ENCODE results near the gene LSM11.

LSM11 gene

DNA sequence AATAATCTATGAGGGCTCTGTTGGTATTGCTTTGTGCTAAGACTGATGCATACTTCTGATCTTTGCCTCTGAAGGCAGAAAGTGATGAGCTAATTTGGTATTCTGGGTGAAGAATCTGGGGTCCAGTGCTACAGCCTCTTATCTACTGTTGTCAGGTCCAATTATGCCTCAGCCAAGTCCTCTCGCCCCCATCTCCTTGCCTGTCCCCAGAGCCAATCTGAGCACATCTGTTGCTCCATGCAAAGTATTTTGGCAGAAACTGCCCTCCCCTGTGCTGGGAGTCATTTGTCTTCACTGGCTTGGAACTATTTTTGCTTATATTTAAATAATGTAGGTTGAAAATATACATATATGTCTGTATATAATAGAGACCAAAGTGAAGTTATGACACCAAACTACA is 23.4 kb downstream of the LSM11 start:
- TF ChIP-seq, protein P1, sequence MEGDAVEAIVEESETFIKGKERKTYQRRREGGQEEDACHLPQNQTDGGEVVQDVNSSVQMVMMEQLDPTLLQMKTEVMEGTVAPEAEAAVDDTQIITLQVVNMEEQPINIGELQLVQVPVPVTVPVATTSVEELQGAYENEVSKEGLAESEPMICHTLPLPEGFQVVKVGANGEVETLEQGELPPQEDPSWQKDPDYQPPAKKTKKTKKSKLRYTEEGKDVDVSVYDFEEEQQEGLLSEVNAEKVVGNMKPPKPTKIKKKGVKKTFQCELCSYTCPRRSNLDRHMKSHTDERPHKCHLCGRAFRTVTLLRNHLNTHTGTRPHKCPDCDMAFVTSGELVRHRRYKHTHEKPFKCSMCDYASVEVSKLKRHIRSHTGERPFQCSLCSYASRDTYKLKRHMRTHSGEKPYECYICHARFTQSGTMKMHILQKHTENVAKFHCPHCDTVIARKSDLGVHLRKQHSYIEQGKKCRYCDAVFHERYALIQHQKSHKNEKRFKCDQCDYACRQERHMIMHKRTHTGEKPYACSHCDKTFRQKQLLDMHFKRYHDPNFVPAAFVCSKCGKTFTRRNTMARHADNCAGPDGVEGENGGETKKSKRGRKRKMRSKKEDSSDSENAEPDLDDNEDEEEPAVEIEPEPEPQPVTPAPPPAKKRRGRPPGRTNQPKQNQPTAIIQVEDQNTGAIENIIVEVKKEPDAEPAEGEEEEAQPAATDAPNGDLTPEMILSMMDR (IDR thresholded peaks at IDR 0.05; ENCODE audit: insufficient read depth, low read length, poor library complexity, severe bottlenecking) = no peak
- DNase-seq (ENCODE audit: extremely low read depth, insufficient read length) = no peak

DNA sequence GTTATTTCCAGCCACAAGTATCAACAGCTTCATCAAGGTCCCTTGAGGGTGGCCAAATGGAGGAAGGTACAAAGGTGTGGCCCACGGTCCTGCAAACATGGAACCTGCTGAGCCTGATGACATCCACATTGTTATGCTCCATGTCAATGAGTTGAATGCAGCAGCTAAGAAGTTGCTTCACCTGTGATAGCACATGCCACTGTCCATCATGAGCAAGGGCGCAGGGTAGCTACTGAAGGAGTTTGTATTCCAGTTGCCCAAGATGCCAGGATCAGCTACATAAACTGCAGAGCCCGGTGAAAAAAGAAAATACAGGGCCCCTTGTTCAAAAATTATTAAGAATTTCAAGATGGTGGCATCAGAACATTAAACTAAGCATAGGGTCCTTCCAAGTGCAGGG is 24.2 kb downstream of the LSM11 start:
- H3K27me3 ChIP-seq (replicated peaks; ENCODE audit: control insufficient read depth, insufficient read depth, low read length) = no peaks in the 10 kb centered on the region

More for the DNA sequence above, 23.4 kb downstream of the LSM11 start:
- Histone ChIP-seq H3K4me3 (replicated peaks; ENCODE audit: low read depth, low read length) (no peak overlapping the region), H3K36me3 (ENCODE audit: control insufficient read depth, insufficient read depth, low read length) (no peaks in the 10 kb centered on the region), H3K27me3 (replicated peaks; ENCODE audit: control insufficient read depth, insufficient read depth, low read length) (no peaks in the 10 kb centered on the region)

DNA sequence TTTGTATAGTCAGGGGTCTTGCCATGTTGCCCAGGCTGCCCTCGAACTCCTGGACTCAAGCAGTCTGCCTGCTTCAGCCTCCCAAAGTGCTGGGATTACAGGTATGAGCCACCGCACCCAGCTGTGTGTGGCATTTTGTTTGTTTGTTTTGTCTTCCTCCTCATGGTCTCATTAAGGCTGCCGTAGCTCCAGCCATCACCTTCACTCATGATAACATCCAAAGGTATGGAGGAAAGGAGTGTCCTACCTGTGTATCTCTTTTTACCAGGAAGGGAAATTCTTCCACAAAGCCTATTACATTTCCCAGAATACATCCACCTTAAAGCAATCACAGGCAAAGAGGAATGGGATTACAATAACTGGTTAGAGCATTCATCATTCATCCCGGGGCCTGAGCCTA is 27.2 kb downstream of the LSM11 start:
- Histone ChIP-seq H3K27me3 (replicated peaks; ENCODE audit: control insufficient read depth, insufficient read depth, low read length) (no peaks in the 10 kb centered on the region), H3K36me3 (ENCODE audit: control insufficient read depth, insufficient read depth, low read length) (no peaks in the 10 kb centered on the region), H3K4me3 (replicated peaks; ENCODE audit: low read depth, low read length) (no peak overlapping the region)
- TF ChIP-seq, protein P1 (IDR thresholded peaks at IDR 0.05; ENCODE audit: insufficient read depth, low read length, poor library complexity, severe bottlenecking) = no peak
- DNase-seq (ENCODE audit: extremely low read depth, insufficient read length) = no peak

More for the DNA sequence above, 24.2 kb downstream of the LSM11 start:
- no peak overlapping the region for H3K4me3 ChIP-seq (replicated peaks; ENCODE audit: low read depth, low read length)
- no peak for DNase-seq (ENCODE audit: extremely low read depth, insufficient read length)
- TF ChIP-seq, protein P1 (IDR thresholded peaks at IDR 0.05; ENCODE audit: insufficient read depth, low read length, poor library complexity, severe bottlenecking) = no peak
- H3K36me3 ChIP-seq (ENCODE audit: control insufficient read depth, insufficient read depth, low read length) = no peaks in the 10 kb centered on the region

DNA sequence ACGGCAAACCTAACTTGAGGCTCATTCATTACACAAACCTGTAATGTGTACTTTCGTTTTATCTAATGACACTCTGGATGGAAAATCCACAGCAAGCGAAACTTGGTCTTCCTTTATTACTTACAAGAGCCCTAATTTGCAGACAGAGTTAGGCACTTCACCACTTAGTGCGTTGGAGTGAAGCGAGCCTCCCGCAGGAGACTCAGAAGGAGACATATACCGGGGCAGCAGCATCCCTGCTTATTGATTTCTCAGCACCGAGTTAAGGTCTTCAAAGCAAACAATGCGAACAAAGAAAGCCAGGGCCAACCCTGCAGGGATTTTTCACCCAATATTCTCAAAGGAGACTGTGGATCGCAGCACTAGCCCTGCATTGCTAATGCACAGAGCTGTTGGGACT is 28.6 kb downstream of the LSM11 start:
- H3K36me3 ChIP-seq (ENCODE audit: control insufficient read depth, insufficient read depth, low read length) = no peaks in the 10 kb centered on the region
- H3K27me3 ChIP-seq (replicated peaks; ENCODE audit: control insufficient read depth, insufficient read depth, low read length) = no peaks in the 10 kb centered on the region
- no peak for DNase-seq (ENCODE audit: extremely low read depth, insufficient read length)
- TF ChIP-seq, protein P1 (IDR thresholded peaks at IDR 0.05; ENCODE audit: insufficient read depth, low read length, poor library complexity, severe bottlenecking) = no peak
- H3K4me3 ChIP-seq (replicated peaks; ENCODE audit: low read depth, low read length) = no peak overlapping the region

DNA sequence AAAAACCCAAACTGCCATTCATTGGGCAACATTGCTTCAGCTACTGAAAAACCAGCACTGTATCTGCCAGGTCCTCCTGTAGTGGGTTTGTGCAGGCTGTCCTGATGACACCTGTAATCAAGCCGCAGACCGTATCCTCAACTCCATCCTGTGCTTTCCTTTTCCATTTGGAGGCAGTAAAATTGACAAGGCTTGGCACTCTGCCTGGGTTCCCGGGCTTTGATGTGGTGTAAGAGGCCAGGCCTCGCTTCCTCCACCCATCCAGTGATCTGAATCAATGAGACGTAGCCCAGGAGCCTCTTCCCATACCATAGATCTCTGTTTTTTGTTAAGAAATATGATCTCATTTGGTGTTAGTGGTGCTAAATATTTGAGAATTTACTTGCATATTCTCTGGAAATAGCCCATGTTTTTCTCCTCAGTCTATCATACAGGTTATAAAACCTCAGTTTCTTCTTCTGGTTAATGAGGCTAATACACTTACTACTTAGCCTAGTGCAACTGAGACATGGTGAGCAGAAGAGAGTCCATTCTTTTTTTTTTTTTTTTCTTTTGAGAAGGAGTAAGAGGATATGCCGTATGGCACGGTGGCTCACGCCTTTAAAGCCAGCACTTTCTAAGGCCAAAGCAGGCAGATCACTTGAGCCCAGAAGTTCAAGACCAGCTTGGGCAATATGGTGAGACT is 34.8 kb downstream of the LSM11 start:
- no peak for DNase-seq (ENCODE audit: extremely low read depth, insufficient read length)

More for the DNA sequence above, 34.8 kb downstream of the LSM11 start:
- Histone ChIP-seq H3K4me3 (replicated peaks; ENCODE audit: low read depth, low read length) (no peak overlapping the region), H3K27me3 (replicated peaks; ENCODE audit: control insufficient read depth, insufficient read depth, low read length) (no peaks in the 10 kb centered on the region), H3K36me3 (ENCODE audit: control insufficient read depth, insufficient read depth, low read length) (no peaks in the 10 kb centered on the region)
- TF ChIP-seq, protein P1 (IDR thresholded peaks at IDR 0.05; ENCODE audit: insufficient read depth, low read length, poor library complexity, severe bottlenecking) = no peak

Measured in GM06990 (cell line).